ENCODE data around the gene B3GALT5.

GRCh38 chr21:39648879-39649278 is 36.1 kb downstream of the B3GALT5 start:
- TF ChIP-seq POLR2A (IDR thresholded peaks at IDR 0.05) = no peak
- TF ChIP-seq, protein P1, sequence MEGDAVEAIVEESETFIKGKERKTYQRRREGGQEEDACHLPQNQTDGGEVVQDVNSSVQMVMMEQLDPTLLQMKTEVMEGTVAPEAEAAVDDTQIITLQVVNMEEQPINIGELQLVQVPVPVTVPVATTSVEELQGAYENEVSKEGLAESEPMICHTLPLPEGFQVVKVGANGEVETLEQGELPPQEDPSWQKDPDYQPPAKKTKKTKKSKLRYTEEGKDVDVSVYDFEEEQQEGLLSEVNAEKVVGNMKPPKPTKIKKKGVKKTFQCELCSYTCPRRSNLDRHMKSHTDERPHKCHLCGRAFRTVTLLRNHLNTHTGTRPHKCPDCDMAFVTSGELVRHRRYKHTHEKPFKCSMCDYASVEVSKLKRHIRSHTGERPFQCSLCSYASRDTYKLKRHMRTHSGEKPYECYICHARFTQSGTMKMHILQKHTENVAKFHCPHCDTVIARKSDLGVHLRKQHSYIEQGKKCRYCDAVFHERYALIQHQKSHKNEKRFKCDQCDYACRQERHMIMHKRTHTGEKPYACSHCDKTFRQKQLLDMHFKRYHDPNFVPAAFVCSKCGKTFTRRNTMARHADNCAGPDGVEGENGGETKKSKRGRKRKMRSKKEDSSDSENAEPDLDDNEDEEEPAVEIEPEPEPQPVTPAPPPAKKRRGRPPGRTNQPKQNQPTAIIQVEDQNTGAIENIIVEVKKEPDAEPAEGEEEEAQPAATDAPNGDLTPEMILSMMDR (IDR thresholded peaks at IDR 0.05) = no peak
